T-cell (primary cell): ENCODE measurements around the gene HRH4. TPM values are rescaled to one million over a fixed set of nuclear protein-coding genes. Genes with fewer than 3 reads are reported as not detected.

Source experiments
- ATAC-seq, 4 experiments: fragments of 200-7000 bp in 3 of 4; fragments of 150-1000 bp in 1 of 4; cut with Tn5 transposase; replicated peaks in 1 of 4; 1 replicate in 3 of 4; 2 replicates in 1 of 4; pipeline ENCODE4 v1.10.0; 2021; ENCODE audit warnings: moderate library complexity in 3 of 4, mild to moderate bottlenecking in 2 of 4, moderate number of reproducible peaks in 1 of 4
- CTCF ChIA-PET, 2 donors: fragments of 300-600 bp; sonication (Branson Sonifier 250); formaldehyde crosslinking; loops; one replicate each; lab custom pipeline; 2022; ENCODE audit warnings: antibody characterized with exemption in 2 of 2; lab: Charles Lee
- POLR2A ChIA-PET, 2 donors: fragments of 300-600 bp; sonication (Branson Sonifier 250); formaldehyde crosslinking; loops; one replicate each; lab custom pipeline; 2022; ENCODE audit warnings: antibody characterized with exemption in 2 of 2; lab: Charles Lee
- DNase-seq, 35 experiments: peaks; one replicate each; pipeline versions ENCODE4 v3.0.0 to v3.0.0-alpha.2; 2013 to 2023
- H3K27ac ChIP-seq: one replicate; pipeline ENCODE4 v1.5.1; 2013; ENCODE audit warnings: low read length
- H3K27me3 ChIP-seq, 2 experiments: replicated peaks in 1 of 2; 1 replicate in 1 of 2; 2 replicates in 1 of 2; pipeline versions ENCODE4 v1.6.1 to v1.7.0; 2013; ENCODE audit warnings: low read length in 1 of 2, mixed read lengths in 1 of 2; ENCODE audit not compliant: control insufficient read depth in 2 of 2, insufficient read depth in 2 of 2; ENCODE audit errors: extremely low read depth in 1 of 2
- H3K36me3 ChIP-seq, 2 donors: 1 replicate in 1 of 2; 2 replicates in 1 of 2; pipeline versions ENCODE4 v1.6.1 to v1.7.0; 2013; ENCODE audit warnings: low read length in 1 of 2; ENCODE audit not compliant: control insufficient read depth in 2 of 2, insufficient read depth in 1 of 2; ENCODE audit errors: extremely low read depth in 1 of 2
- H3K4me1 ChIP-seq, 2 experiments: 1 replicate in 1 of 2; 2 replicates in 1 of 2; pipeline versions ENCODE4 v1.6.1 to v1.7.0; 2013; ENCODE audit warnings: low read length in 2 of 2, mixed read lengths in 1 of 2; ENCODE audit not compliant: insufficient read depth in 2 of 2, control insufficient read depth in 1 of 2; ENCODE audit errors: extremely low read depth in 1 of 2
- H3K4me3 ChIP-seq, 2 donors: 1 replicate in 1 of 2; 2 replicates in 1 of 2; pipeline versions ENCODE4 v1.5.1 to v1.7.0; 2013; ENCODE audit warnings: mild to moderate bottlenecking in 2 of 2, low read length in 1 of 2, moderate library complexity in 1 of 2; ENCODE audit not compliant: control insufficient read depth in 1 of 2; ENCODE audit errors: extremely low read depth in 1 of 2
- H3K9me3 ChIP-seq: 2 replicates; pipeline ENCODE4 v1.7.0; 2013
- H3K27ac Mint-ChIP-seq, 2 donors: one replicate each; pipeline ENCODE4 v1.8.0; 2020 to 2021; ENCODE audit warnings: mild to moderate bottlenecking in 2 of 2, mixed read lengths in 2 of 2
- H3K27me3 Mint-ChIP-seq, 2 donors: one replicate each; pipeline ENCODE4 v1.8.0; 2021 to 2022; ENCODE audit warnings: mixed read lengths in 2 of 2
- H3K36me3 Mint-ChIP-seq: one replicate; pipeline ENCODE4 v1.8.0; 2021; ENCODE audit warnings: mixed read lengths
- H3K4me1 Mint-ChIP-seq, 3 donors: one replicate each; pipeline ENCODE4 v1.8.0; 2020 to 2022; ENCODE audit warnings: mixed read lengths in 3 of 3, mild to moderate bottlenecking in 1 of 3
- H3K4me3 Mint-ChIP-seq, 3 donors: one replicate each; pipeline ENCODE4 v1.8.0; 2020 to 2022; ENCODE audit warnings: mild to moderate bottlenecking in 3 of 3, mixed read lengths in 3 of 3, moderate library complexity in 3 of 3
- H3K9me3 Mint-ChIP-seq, 3 donors: one replicate each; pipeline ENCODE4 v1.8.0; 2020 to 2022; ENCODE audit warnings: mixed read lengths in 3 of 3
- WGBS: methylation state at CpG from one replicate; pipeline ENCODE4 v1.1.5; 2013; ENCODE audit warnings: missing lambda C conversion rate; ENCODE audit not compliant: insufficient coverage; 5-methylcytosine and 5-hydroxymethylcytosine counted together
- total RNA-seq, 35 experiments: library from RNA in 6 of 35; stranded (reverse) in 6 of 35; fragments of 120-200 nt in 1 of 35; gene quantifications; one replicate each; pipeline versions ENCODE4 v1.2.1 to v1.2.4 and lab custom pipeline; 2013 to 2026

HRH4 gene
- 1 to 10 TPM in 2 of 5 donors, under 1 TPM in 3; 0.43 to 2.7 (median 0.86) TPM for total RNA-seq
- 1.1 TPM for total RNA-seq (2013)
- 0.49 to 9.2 (median 2.2) reads per million in 29 experiments for total RNA-seq (lab: John Stamatoyannopoulos, UW)

GRCh38 chr18:24460388-24460787 lies at the start of gene HRH4:
Gene HRH4, plus strand, starts transcription at chr18:24460637. Its CDS starts 92 bp downstream, at chr18:24460729.
- ChIA-PET POLR2A (no interaction called here), CTCF (interaction anchor here (0.5 to 1.6 kb wide), 2 partner anchors 14 to 99 kb away, joined by 4 to 5 read pairs; no protein-coding TSS in a partner anchor)
- DNase-seq = no peak
- Histone ChIP-seq H3K36me3 (no peaks in the 10 kb centered on the region), H3K4me1 (peaks cover 0 to 4% of the 10 kb centered on the region in 2 experiments), H3K9me3 (no peaks in the 10 kb centered on the region), H3K27me3 (no peaks in the 10 kb centered on the region), H3K4me3 (no peak within 1 kb of the TSS), H3K27ac (no peak within 1 kb of the TSS)
- H3K9me3 Mint-ChIP-seq = no peaks in the 10 kb centered on the region
- H3K27me3 Mint-ChIP-seq = peaks cover 4 to 5% of the 10 kb centered on the region in 2 donors
- no CpG with 5 or more reads among the region's 1 CpG for WGBS
- ATAC-seq = peak in 1 of 4 experiments; percentile 33
- peak within 1 kb of the TSS in 1 of 3 donors; percentile 37 for H3K4me3 Mint-ChIP-seq
- H3K27ac Mint-ChIP-seq = peak within 1 kb of the TSS in 1 of 2 donors; percentile 49
- H3K4me1 Mint-ChIP-seq = peaks cover 0 to 18% (median 0%) of the 10 kb centered on the region in 3 donors
- H3K36me3 Mint-ChIP-seq = peaks cover 3% of the 10 kb centered on the region

- H3K27me3 ChIP-seq = peaks cover 0 to 3% of the 10 kb centered on the region in 2 experiments
- H3K4me1 ChIP-seq = no peaks in the 10 kb centered on the region
- ChIA-PET POLR2A (interaction anchor here in 1 of 2 donors (1.0 kb wide), 1 partner anchor 29 kb away, joined by 3 read pairs; no protein-coding TSS in a partner anchor), CTCF (no interaction called here)
- Mint-ChIP-seq H3K4me1 (no peaks in the 10 kb centered on the region), H3K36me3 (no peaks in the 10 kb centered on the region), H3K27me3 (peaks cover 22 to 34% of the 10 kb centered on the region in 2 donors), H3K4me3 (no peak overlapping the region), H3K27ac (no peak overlapping the region), H3K9me3 (no peaks in the 10 kb centered on the region)
- WGBS = 100% methylated on average over 2 of the region's 2 CpGs
- DNase-seq (no peak), ATAC-seq (no peak)
- H3K36me3 ChIP-seq = no peaks in the 10 kb centered on the region
- H3K4me3 ChIP-seq = no peak overlapping the region
- H3K27ac ChIP-seq = no peak overlapping the region
- H3K9me3 ChIP-seq = no peaks in the 10 kb centered on the region
Observed at GRCh38 chr18:24413148-24413547, 47.3 kb upstream of the HRH4 start.

GRCh38 chr18:24414349-24415003 lies 46.0 kb upstream of the HRH4 start:
- ChIA-PET POLR2A (interaction anchor here in 1 of 2 donors (1.0 kb wide), 1 partner anchor 30 kb away, joined by 3 read pairs; no protein-coding TSS in a partner anchor), CTCF (interaction anchor here in 1 of 2 donors (0.7 kb wide), 1 partner anchor 45 kb away, joined by 4 read pairs; no protein-coding TSS in a partner anchor)
- Mint-ChIP-seq H3K9me3 (no peaks in the 10 kb centered on the region), H3K4me3 (no peak overlapping the region), H3K27ac (no peak overlapping the region), H3K27me3 (peaks cover 21 to 32% of the 10 kb centered on the region in 2 donors), H3K4me1 (no peaks in the 10 kb centered on the region), H3K36me3 (no peaks in the 10 kb centered on the region)
- WGBS = 17% methylated on average over 1 of the region's 3 CpGs
- H3K9me3 ChIP-seq = no peaks in the 10 kb centered on the region
- H3K4me3 ChIP-seq = no peak overlapping the region
- DNase-seq = no peak
- H3K4me1 ChIP-seq = no peaks in the 10 kb centered on the region
- H3K27ac ChIP-seq = no peak overlapping the region
- no peaks in the 10 kb centered on the region for H3K36me3 ChIP-seq
- ATAC-seq = no peak
- peaks cover 0 to 5% of the 10 kb centered on the region in 2 experiments for H3K27me3 ChIP-seq

GRCh38 chr18:24417480-24417879 lies 43.0 kb upstream of the HRH4 start:
- DNase-seq = no peak
- H3K36me3 Mint-ChIP-seq = no peaks in the 10 kb centered on the region
- H3K36me3 ChIP-seq = no peaks in the 10 kb centered on the region
- H3K27me3 ChIP-seq = peaks cover 0 to 17% of the 10 kb centered on the region in 2 experiments
- H3K27ac Mint-ChIP-seq = no peak overlapping the region
- no peak overlapping the region for H3K4me3 Mint-ChIP-seq
- no peak overlapping the region for H3K27ac ChIP-seq
- ATAC-seq = no peak
- H3K4me1 ChIP-seq = no peaks in the 10 kb centered on the region
- no peaks in the 10 kb centered on the region for H3K9me3 ChIP-seq
- ChIA-PET CTCF (no interaction called here), POLR2A (no interaction called here)
- WGBS = 62% methylated on average over 2 of the region's 3 CpGs
- H3K9me3 Mint-ChIP-seq = no peaks in the 10 kb centered on the region
- H3K27me3 Mint-ChIP-seq = peaks cover 39 to 43% of the 10 kb centered on the region in 2 donors
- no peaks in the 10 kb centered on the region for H3K4me1 Mint-ChIP-seq
- no peak overlapping the region for H3K4me3 ChIP-seq

GRCh38 chr18:24420551-24420950 lies 39.9 kb upstream of the HRH4 start:
- Mint-ChIP-seq H3K9me3 (peaks cover 0 to 9% (median 6%) of the 10 kb centered on the region in 3 donors), H3K4me3 (no peak overlapping the region), H3K4me1 (peaks cover under 1 to 2% (median 2%) of the 10 kb centered on the region in 3 donors), H3K27me3 (peaks cover 53 to 57% of the 10 kb centered on the region in 2 donors), H3K36me3 (peaks cover 1% of the 10 kb centered on the region), H3K27ac (no peak overlapping the region)
- Histone ChIP-seq H3K9me3 (peaks cover 2% of the 10 kb centered on the region), H3K27ac (no peak overlapping the region), H3K4me1 (no peaks in the 10 kb centered on the region), H3K4me3 (no peak overlapping the region), H3K36me3 (no peaks in the 10 kb centered on the region), H3K27me3 (peaks cover 3 to 17% of the 10 kb centered on the region in 2 experiments)
- DNase-seq = no peak
- no peak for ATAC-seq
- 92% methylated on average over 2 of the region's 4 CpGs for WGBS
- ChIA-PET CTCF (no interaction called here), POLR2A (no interaction called here)

- Mint-ChIP-seq H3K27me3 (peaks cover 53 to 57% of the 10 kb centered on the region in 2 donors), H3K4me1 (peaks cover 8 to 10% (median 10%) of the 10 kb centered on the region in 3 donors), H3K27ac (no peak overlapping the region), H3K4me3 (no peak overlapping the region), H3K9me3 (peaks cover 3 to 13% (median 12%) of the 10 kb centered on the region in 3 donors), H3K36me3 (peaks cover 9% of the 10 kb centered on the region)
- H3K36me3 ChIP-seq = no peaks in the 10 kb centered on the region
- no peak overlapping the region for H3K27ac ChIP-seq
- H3K4me3 ChIP-seq = no peak overlapping the region
- DNase-seq (no peak), ATAC-seq (no peak)
- ChIA-PET CTCF (no interaction called here), POLR2A (no interaction called here)
- peaks cover 3 to 17% of the 10 kb centered on the region in 2 experiments for H3K27me3 ChIP-seq
- H3K9me3 ChIP-seq = peaks cover 2% of the 10 kb centered on the region
- peaks cover 2 to 5% of the 10 kb centered on the region in 2 experiments for H3K4me1 ChIP-seq
- 100% methylated on average over 1 of the region's 1 CpG for WGBS
Observed at GRCh38 chr18:24421831-24422230, 38.6 kb upstream of the HRH4 start.
